Endothelial cell of umbilical vein (primary cell): Measurements from ENCODE around the gene UBFD1.

Source experiments
- EZH2 ChIP-seq: IDR thresholded peaks from 2 replicates; pipeline ENCODE4 v1.6.1; 2012; ENCODE audit warnings: borderline replicate concordance, low read depth, mild to moderate bottlenecking, moderate library complexity, low read length, inconsistent platforms; ENCODE audit not compliant: severe bottlenecking
- FOS ChIP-seq: IDR thresholded peaks from 2 replicates; pipeline ENCODE4 v1.6.1; 2011; ENCODE audit warnings: mild to moderate bottlenecking, low read length, moderate library complexity, borderline replicate concordance; ENCODE audit not compliant: insufficient read depth
- JUN ChIP-seq: IDR thresholded peaks from 2 replicates; pipeline ENCODE4 v1.6.1; 2011; ENCODE audit warnings: borderline replicate concordance, low read depth; ENCODE audit not compliant: insufficient read length, insufficient read depth
- POLR2A ChIP-seq: IDR thresholded peaks from 2 replicates; pipeline ENCODE4 v1.6.1; 2012; ENCODE audit warnings: low read depth, mild to moderate bottlenecking, control low read depth, low read length
- POLR2AphosphoS5 ChIP-seq: IDR thresholded peaks from 2 replicates; pipeline ENCODE4 v1.6.1; 2012; ENCODE audit warnings: low read depth, mild to moderate bottlenecking, control low read depth, low read length, moderate library complexity; ENCODE audit not compliant: insufficient read depth
- TF ChIP-seq, protein P1 (sequence below), 2 donors: IDR thresholded peaks; 1 replicate in 1 of 2; 2 replicates in 1 of 2; pipeline ENCODE4 v1.5.1; 2011; ENCODE audit warnings: low read length in 2 of 2, mild to moderate bottlenecking in 2 of 2, moderate library complexity in 2 of 2, control low read depth in 1 of 2, inconsistent platforms in 1 of 2, low read depth in 1 of 2; ENCODE audit not compliant: insufficient read depth in 1 of 2; ENCODE audit errors: extremely low read depth in 1 of 2
- TF ChIP-seq, protein P2 (sequence below): IDR thresholded peaks from 2 replicates; pipeline ENCODE4 v1.6.1; 2011; ENCODE audit not compliant: insufficient read depth, insufficient read length

DNA sequence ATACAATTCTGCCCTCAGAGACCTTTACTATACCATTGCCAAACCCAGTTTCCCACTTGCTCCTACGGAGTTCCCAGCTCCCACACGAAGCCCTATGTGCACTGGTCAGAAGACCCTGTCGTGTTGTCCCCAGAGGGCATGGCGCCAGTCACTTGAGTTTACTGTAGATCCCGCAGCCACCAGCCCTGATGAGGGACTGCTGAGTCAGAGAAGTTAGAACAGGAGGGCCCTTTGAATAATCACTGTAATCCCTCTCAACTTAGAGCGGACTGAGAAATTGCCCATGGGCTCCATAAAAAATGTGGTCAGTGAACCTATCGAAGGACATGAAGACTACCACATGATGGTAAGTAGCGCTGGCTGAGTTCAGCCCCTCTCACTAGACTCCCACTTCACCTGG lies 9.2 kb downstream of the UBFD1 start:
- TF ChIP-seq POLR2AphosphoS5 (no peak), FOS (no peak), POLR2A (no peak), EZH2 (no peak), JUN (no peak)
- TF ChIP-seq, protein P1, sequence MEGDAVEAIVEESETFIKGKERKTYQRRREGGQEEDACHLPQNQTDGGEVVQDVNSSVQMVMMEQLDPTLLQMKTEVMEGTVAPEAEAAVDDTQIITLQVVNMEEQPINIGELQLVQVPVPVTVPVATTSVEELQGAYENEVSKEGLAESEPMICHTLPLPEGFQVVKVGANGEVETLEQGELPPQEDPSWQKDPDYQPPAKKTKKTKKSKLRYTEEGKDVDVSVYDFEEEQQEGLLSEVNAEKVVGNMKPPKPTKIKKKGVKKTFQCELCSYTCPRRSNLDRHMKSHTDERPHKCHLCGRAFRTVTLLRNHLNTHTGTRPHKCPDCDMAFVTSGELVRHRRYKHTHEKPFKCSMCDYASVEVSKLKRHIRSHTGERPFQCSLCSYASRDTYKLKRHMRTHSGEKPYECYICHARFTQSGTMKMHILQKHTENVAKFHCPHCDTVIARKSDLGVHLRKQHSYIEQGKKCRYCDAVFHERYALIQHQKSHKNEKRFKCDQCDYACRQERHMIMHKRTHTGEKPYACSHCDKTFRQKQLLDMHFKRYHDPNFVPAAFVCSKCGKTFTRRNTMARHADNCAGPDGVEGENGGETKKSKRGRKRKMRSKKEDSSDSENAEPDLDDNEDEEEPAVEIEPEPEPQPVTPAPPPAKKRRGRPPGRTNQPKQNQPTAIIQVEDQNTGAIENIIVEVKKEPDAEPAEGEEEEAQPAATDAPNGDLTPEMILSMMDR (IDR thresholded peaks at IDR 0.05; ENCODE audit: extremely low read depth in 1 of 2, insufficient read depth in 1 of 2, low read depth in 1 of 2, low read length in 2 of 2): no peak
- TF ChIP-seq, protein P2, sequence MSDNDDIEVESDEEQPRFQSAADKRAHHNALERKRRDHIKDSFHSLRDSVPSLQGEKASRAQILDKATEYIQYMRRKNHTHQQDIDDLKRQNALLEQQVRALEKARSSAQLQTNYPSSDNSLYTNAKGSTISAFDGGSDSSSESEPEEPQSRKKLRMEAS: no peak
